ENCODE data around the gene C8G. TPM values are rescaled to one million over a fixed set of nuclear protein-coding genes. Genes with fewer than 3 reads are reported as not detected.

C8G gene
- total and polyA plus RNA-seq, 9 of the 15 experiments (the other 6 are each of a cell fraction or from before 2014, with no cell fraction given): 0.35 to 5.9 (median 2.7) TPM; not detected in 2

GRCh38 chr9:136927343-136928271 is 17.4 kb upstream of the C8G start (continued):
- TF ChIP-seq USF1 (CRISPR knock-in tag; IDR thresholded peaks at IDR 0.05) (peak; percentile 69), CBX5 (IDR thresholded peaks at IDR 0.05; ENCODE audit: borderline replicate concordance, low read depth) (no peak), ZNF143 (CRISPR knock-in tag; IDR thresholded peaks at IDR 0.05) (no peak), FOXJ2 (tag; IDR thresholded peaks at IDR 0.05) (0 out of 2 replicates have a peak, but pooled peaks have one; percentile 39), ARID2 (IDR thresholded peaks at IDR 0.05) (no peak), HDAC2 (IDR thresholded peaks at IDR 0.05) (no peak), ZNF778 (CRISPR knock-in tag; IDR thresholded peaks at IDR 0.05) (no peak), RBFOX2 (IDR thresholded peaks at IDR 0.05; ENCODE audit: low read depth, low read length) (no peak), IRF1 (CRISPR knock-in tag; IDR thresholded peaks at IDR 0.05; ENCODE audit: borderline replicate concordance) (no peak), ZFP36 (IDR thresholded peaks at IDR 0.05; ENCODE audit: low read depth, low read length, partially characterized antibody) (no peak), TFAP4 (CRISPR knock-in tag; IDR thresholded peaks at IDR 0.05; ENCODE audit: borderline replicate concordance) (peak; percentile 42; the same call in 1 of the 2 replicates)
